Erythroblast (primary cell): Measurements from ENCODE around the gene GNB3.
A peak's percentile ranks its signal among the peaks of the same experiment; 100 is the strongest.

ENCODE experiments used
- GATA1 ChIP-seq: IDR thresholded peaks from 2 replicates; pipeline ENCODE4 v1.6.1; 2011; ENCODE audit warnings: low read depth, mild to moderate bottlenecking, control low read depth, low read length, moderate library complexity
- POLR2A ChIP-seq: IDR thresholded peaks from 2 replicates; pipeline ENCODE4 v1.6.1; 2011; ENCODE audit warnings: mild to moderate bottlenecking, low read length

- TF ChIP-seq POLR2A (peak; percentile 59), GATA1 (no peak)
Observed at GRCh38 chr12:6873094-6874014, 32.6 kb downstream of the GNB3 start, which contains the start of gene SPSB2.
